A673 (cell line): ENCODE measurements around the gene IQCM. TPM values are rescaled to one million over a fixed set of nuclear protein-coding genes. Genes with fewer than 3 reads are reported as not detected.

Source experiments
- BruUV-seq: library from RNA; stranded (reverse); fragments of 400-500 nt; replicated peaks from 2 replicates; lab custom pipeline; 2021; lab: Mats Ljungman, UMichigan
- CTCF ChIA-PET: fragments of 300-600 bp; sonication (Branson Sonifier 250); formaldehyde crosslinking; loops from one replicate; lab custom pipeline; 2022; ENCODE audit warnings: antibody characterized with exemption; lab: Charles Lee
- POLR2A ChIA-PET: fragments of 300-600 bp; sonication (Branson Sonifier 250); formaldehyde crosslinking; loops from one replicate; lab custom pipeline; 2022; ENCODE audit warnings: antibody characterized with exemption; ENCODE audit not compliant: low non-redundant PET; lab: Charles Lee
- DNase-seq: peaks from one replicate; pipeline ENCODE4 v3.0.0-alpha.2; 2015; ENCODE audit warnings: low spot score
- H3K27ac ChIP-seq: fragments of 200-600 bp; sonication (generic); 2 replicates; pipeline ENCODE4 v1.5.1; 2016; ENCODE audit warnings: mixed run types, low read depth, mild to moderate bottlenecking, mixed read lengths, antibody characterized with exemption, low read length; ENCODE audit not compliant: poor library complexity, severe bottlenecking
- H3K27me3 ChIP-seq: fragments of 200-600 bp; sonication (generic); replicated peaks from 2 replicates; pipeline ENCODE4 v1.6.1; 2017; ENCODE audit warnings: mixed run types, low read depth, mild to moderate bottlenecking, mixed read lengths, antibody characterized with exemption, low read length; ENCODE audit not compliant: insufficient read depth, poor library complexity
- H3K36me3 ChIP-seq: fragments of 200-600 bp; sonication (generic); 2 replicates; pipeline ENCODE4 v1.6.1; 2016; ENCODE audit warnings: mixed run types, mild to moderate bottlenecking, mixed read lengths, antibody characterized with exemption, low read length; ENCODE audit not compliant: insufficient read depth, poor library complexity, severe bottlenecking
- H3K4me1 ChIP-seq: fragments of 200-600 bp; sonication (generic); 2 replicates; pipeline ENCODE4 v1.6.1; 2017; ENCODE audit warnings: mixed run types, mild to moderate bottlenecking, mixed read lengths, antibody characterized with exemption, low read length; ENCODE audit not compliant: insufficient read depth, poor library complexity, severe bottlenecking
- H3K4me3 ChIP-seq: fragments of 200-600 bp; sonication (generic); 2 replicates; pipeline ENCODE4 v1.5.1; 2016; ENCODE audit warnings: low read depth, mixed run types, mild to moderate bottlenecking, mixed read lengths, low read length; ENCODE audit not compliant: poor library complexity, severe bottlenecking
- H3K9me3 ChIP-seq: fragments of 200-600 bp; sonication (generic); 2 replicates; pipeline ENCODE4 v1.6.1; 2016; ENCODE audit warnings: mixed run types, low read depth, mild to moderate bottlenecking, mixed read lengths, antibody characterized with exemption, low read length; ENCODE audit not compliant: poor library complexity, severe bottlenecking
- EZH2 ChIP-seq: fragments of 200-600 bp; sonication (generic); IDR thresholded peaks from 2 replicates; pipeline ENCODE4 v1.6.1; 2017; ENCODE audit warnings: borderline replicate concordance, low read depth, mild to moderate bottlenecking, mixed read lengths, antibody characterized with exemption, low read length; ENCODE audit not compliant: poor library complexity, severe bottlenecking
- intact Hi-C: fragments of 100-400 bp; cut with micrococcal nuclease; formaldehyde crosslinking; loops from one replicate; pipeline ENCODE4 v1.10.0; 2022; ENCODE audit not compliant: unreplicated experiment
- total RNA-seq: library from RNA; stranded (reverse); gene quantifications from 2 replicates; pipeline ENCODE4 v1.2.3, GENCODE V29; 2021
- TF ChIP-seq, protein P1 (sequence below): fragments of 300-800, 200-600 bp; sonication (generic); conservative IDR thresholded peaks from 2 replicates; pipeline ENCODE4 v1.5.1; 2017; ENCODE audit warnings: low read depth, mild to moderate bottlenecking, antibody characterized with exemption, low read length, moderate library complexity, mixed read lengths

IQCM gene
- total RNA-seq, 1 experiment from 2014 or later: not detected

DNA sequence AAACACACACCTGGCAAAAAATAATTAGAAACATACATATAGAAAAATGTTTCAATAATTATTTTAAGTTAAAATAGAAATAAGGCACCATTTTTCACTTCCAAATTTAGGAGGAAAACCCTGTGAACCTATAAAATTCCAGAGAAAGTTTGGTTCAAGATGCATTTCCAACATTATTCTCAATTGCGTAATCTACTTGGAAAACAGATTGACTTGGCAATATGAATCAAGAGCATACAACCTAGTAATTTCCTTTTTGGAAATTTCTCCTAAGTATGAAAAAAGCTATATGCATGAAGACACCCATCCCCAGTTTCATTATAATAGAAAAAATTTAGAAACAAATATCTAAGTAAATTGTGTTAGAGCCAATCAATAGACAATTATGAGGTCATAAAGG is 242.9 kb downstream of the IQCM start:
- intact Hi-C loops: no loop called here
- ChIA-PET CTCF (no interaction called here), POLR2A (no interaction called here)
- H3K9me3 ChIP-seq: no peaks in the 10 kb centered on the region
- no peak for TF ChIP-seq EZH2
- TF ChIP-seq, protein P1, sequence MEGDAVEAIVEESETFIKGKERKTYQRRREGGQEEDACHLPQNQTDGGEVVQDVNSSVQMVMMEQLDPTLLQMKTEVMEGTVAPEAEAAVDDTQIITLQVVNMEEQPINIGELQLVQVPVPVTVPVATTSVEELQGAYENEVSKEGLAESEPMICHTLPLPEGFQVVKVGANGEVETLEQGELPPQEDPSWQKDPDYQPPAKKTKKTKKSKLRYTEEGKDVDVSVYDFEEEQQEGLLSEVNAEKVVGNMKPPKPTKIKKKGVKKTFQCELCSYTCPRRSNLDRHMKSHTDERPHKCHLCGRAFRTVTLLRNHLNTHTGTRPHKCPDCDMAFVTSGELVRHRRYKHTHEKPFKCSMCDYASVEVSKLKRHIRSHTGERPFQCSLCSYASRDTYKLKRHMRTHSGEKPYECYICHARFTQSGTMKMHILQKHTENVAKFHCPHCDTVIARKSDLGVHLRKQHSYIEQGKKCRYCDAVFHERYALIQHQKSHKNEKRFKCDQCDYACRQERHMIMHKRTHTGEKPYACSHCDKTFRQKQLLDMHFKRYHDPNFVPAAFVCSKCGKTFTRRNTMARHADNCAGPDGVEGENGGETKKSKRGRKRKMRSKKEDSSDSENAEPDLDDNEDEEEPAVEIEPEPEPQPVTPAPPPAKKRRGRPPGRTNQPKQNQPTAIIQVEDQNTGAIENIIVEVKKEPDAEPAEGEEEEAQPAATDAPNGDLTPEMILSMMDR: no peak
- no peaks in the 10 kb centered on the region for H3K4me1 ChIP-seq
- no TSS peak for BruUV-seq
- H3K27me3 ChIP-seq: no peaks in the 10 kb centered on the region
- no peak overlapping the region for H3K4me3 ChIP-seq
- H3K27ac ChIP-seq: no peak overlapping the region
- DNase-seq: no peak
- no peaks in the 10 kb centered on the region for H3K36me3 ChIP-seq

DNA sequence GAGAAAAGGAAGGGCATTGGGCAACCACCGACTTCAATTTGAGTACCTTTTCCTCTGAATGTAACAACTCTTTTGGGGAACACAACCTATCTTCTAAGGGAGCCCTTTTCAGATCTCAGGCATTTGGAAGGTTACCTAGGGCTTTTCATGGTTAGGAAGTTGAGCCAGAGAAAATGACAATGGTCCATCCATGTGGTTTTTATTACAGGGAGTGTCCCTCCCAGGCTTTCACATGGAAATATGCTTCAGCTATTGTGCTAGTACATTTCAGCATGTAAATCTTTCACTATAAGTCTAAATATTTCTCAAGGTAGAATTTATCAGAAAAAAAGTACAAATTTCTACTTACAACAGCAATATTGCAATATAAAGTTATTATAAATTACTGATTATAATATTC is 259.8 kb downstream of the IQCM start:
- no TSS peak for BruUV-seq
- ChIA-PET CTCF (no interaction called here), POLR2A (no interaction called here)

DNA sequence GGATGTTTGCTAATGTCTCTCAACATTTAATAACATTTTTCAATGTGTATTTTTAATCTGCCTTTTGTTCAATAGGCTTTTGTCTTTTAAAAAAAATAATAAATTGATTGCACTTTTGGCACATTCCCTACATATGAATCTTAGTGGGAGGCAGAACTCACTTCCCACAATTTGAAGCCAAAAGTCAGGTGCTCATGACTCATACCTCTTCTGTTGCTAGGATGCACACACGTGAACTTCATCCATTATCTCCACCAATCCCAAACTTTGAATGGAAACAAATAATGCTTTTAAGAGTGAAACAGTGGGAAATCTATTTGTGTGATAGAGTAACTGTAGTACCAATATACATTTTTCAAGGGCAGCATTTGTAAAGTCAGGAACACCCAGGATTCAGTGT is 260.5 kb downstream of the IQCM start:
- POLR2A ChIA-PET: no interaction called here
- intact Hi-C loops: no loop called here
- no peaks in the 10 kb centered on the region for H3K27me3 ChIP-seq
- TF ChIP-seq EZH2: no peak
- TF ChIP-seq, protein P1: no peak
- BruUV-seq: no TSS peak
- no peak for DNase-seq
- no peak overlapping the region for H3K4me3 ChIP-seq
- peaks cover 29% of the 10 kb centered on the region for H3K4me1 ChIP-seq
- CTCF ChIA-PET: no interaction called here
- no peaks in the 10 kb centered on the region for H3K36me3 ChIP-seq
- no peak overlapping the region for H3K27ac ChIP-seq
- no peaks in the 10 kb centered on the region for H3K9me3 ChIP-seq

More for the DNA sequence above, 259.8 kb downstream of the IQCM start:
- H3K4me3 ChIP-seq: no peak overlapping the region
- H3K27ac ChIP-seq: no peak overlapping the region
- intact Hi-C loops: no loop called here
- no peak for TF ChIP-seq EZH2
- TF ChIP-seq, protein P1: no peak
- no peaks in the 10 kb centered on the region for H3K36me3 ChIP-seq
- H3K9me3 ChIP-seq: no peaks in the 10 kb centered on the region
- H3K4me1 ChIP-seq: peaks cover 28% of the 10 kb centered on the region
- no peak for DNase-seq
- no peaks in the 10 kb centered on the region for H3K27me3 ChIP-seq
